ENCODE data around the gene YPEL2.
"Not testable (repeated sequence)": the region's sequence is repeated elsewhere in the genome, so short reads cannot be mapped to it uniquely, and the experiment has no call there.

YPEL2 gene

DNA sequence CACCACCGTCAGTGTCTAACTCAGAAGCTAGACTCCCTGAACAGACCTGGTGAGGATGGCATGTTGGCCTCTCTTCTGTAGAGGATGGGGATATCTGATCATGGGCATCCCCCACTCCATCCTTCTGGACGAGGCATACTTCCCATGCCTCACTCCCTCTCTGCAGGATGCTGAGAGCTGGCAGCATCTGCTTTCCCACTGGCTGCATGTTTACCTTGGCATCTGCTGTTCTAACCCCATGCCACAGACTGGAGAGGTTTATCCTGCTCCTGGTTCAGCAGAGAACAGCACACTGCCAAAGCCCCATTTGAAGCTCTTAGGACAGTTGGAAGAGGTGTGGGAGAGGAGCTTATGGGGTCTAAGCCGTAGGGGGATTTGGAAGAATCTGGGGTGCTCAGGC lies 46.0 kb downstream of the YPEL2 start:
- DNase-seq (ENCODE audit: low read depth) = no peak

DNA sequence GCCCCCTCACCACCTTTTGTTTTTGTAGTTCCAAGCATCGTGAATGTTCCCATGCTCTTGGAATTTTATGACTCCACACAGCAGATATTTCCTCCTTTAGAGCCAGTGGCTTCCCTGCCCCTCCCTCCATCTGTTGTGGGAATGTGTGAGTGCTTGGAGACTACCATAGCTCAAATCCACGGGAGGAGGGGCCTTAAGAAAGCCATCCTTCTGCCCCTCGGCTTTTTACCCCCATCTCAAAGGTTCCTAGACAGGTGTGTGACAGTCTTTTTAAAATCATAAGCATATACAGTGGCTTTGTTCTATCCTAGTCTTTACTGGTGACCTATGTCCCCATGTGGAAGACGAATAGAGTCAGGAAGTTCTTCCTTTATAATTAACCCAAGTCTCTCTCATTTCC lies 47.2 kb downstream of the YPEL2 start:
- no peak for DNase-seq (ENCODE audit: low read depth)

GRCh38 chr17:59380474-59380873 lies 49.0 kb downstream of the YPEL2 start:
- no peak for DNase-seq (ENCODE audit: low read depth)

DNA sequence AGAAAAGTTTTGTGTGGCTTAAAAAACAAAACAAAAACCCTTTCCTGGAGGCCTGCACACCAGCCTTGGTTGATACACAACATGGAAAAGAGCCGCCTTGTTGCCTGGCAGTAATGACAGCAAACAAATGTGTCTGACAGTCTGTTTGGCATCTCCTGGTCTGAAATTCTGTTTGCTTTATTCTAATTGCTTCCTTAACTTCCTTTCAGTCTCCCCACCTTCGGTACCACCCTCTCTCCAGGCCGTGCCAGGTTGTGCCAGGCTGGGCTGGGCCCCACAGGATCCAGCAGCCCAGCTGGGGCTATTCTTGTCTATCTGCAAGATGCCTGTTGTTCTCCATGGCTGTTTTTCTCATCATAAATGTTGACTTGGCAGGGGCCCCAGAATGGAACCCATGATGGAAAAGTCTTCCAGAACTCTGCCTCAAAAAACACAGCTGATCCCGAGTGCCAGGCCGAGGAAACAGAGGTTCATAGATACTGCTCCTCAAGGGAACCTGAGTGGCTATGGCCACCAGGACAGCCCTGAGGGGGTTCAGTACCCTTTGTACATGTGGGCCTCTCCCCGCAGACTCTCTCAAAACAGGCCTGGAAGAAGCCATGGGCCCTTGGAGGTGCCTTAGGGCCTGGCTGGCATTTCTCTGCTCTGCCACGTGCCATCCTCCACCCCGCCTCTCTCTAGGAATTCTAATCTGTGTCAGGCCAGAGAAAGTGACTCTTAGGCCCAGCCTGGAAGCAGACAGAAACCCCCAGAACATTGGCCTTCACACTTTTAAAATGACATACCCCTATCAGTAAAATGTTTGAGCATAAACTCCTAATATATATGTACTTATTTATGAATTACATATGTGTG lies 50.5 kb downstream of the YPEL2 start:
- DNase-seq (ENCODE audit: low read depth) = no peak

- no peak for DNase-seq (ENCODE audit: low read depth)
Observed at GRCh38 chr17:59383893-59384292, 52.4 kb downstream of the YPEL2 start.

- no peak for DNase-seq (ENCODE audit: low read depth)
Observed at GRCh38 chr17:59387351-59388068, 56.1 kb downstream of the YPEL2 start.

DNA sequence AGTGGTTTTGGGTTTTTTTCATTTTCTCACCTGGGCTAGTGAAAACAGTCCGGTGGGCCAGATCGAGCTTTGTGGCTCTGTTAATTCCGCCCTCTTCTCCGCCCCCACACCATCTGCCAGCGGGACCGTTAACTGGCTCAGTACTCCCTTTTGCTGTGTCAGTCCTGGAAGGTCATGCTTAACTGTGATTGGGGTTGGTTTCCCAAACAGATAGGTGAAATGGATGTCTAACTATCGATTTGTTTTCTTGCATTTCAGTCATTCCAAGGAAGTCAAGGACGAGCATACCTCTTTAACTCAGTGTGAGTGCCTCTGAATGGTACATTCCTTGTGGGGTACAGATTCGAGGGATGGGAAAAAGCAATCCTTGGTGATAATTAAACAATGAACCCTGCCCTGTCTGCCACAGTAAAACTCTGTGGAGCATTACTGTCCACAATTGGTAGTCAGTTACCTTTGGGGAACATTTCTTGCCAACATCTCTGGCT lies 56.7 kb downstream of the YPEL2 start:
- DNase-seq (ENCODE audit: low read depth) = no peak

DNA sequence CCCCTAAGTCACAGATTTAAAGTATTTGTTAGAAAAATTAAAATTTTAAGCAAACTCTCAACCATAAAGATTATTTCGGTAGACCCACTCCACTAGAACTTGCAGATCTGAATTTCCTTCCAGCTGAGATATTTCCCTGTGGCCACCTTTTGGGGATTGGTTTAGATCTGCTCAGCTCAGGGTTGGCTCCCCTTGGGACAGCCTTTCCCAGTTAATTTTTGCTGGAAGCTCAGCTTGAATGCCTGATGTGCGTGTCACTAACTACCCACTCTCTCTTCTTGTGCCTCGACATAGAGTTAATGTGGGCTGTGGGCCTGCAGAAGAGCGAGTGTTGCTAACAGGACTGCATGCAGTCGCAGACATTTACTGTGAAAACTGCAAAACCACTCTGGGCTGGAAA lies 57.6 kb downstream of the YPEL2 start:
- no peak for DNase-seq (ENCODE audit: low read depth)

GRCh38 chr17:59391021-59391420 lies 59.6 kb downstream of the YPEL2 start:
- no peak for DNase-seq (ENCODE audit: low read depth)

DNA sequence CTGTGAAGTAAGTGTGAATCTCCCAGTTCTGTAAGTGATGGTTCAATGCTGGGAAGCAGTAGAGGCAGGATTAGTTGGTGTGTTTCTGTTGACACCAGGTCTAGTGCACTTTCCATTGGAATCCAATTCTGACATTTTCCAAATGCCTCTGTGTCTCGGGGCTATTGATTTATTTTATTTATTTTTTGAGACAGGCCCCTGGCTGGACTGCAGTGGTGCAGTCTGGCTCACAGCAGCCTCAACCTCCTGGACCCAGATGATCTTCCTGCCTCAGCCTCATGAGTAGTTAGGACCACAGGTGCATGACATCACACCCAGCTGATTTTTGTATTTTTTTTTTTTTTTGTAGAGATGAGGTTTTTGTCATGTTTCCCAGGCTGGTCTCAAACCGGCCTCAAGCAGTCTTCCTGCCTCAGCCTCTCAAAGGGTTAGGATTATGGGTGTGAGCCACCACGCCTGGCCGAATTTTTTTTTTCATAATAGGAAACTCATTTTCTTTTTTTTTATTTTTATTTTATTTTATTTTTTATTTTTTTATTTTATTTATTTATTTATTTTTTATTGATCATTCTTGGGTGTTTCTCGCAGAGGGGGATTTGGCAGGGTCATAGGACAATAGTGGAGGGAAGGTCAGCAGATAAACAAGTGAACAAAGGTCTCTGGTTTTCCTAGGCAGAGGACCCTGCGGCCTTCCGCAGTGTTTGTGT lies 61.7 kb downstream of the YPEL2 start:
- no peak for DNase-seq (ENCODE audit: low read depth)

GRCh38 chr17:59393742-59394410 lies 62.4 kb downstream of the YPEL2 start:
- not testable (repeated sequence) for DNase-seq (ENCODE audit: low read depth)

DNA sequence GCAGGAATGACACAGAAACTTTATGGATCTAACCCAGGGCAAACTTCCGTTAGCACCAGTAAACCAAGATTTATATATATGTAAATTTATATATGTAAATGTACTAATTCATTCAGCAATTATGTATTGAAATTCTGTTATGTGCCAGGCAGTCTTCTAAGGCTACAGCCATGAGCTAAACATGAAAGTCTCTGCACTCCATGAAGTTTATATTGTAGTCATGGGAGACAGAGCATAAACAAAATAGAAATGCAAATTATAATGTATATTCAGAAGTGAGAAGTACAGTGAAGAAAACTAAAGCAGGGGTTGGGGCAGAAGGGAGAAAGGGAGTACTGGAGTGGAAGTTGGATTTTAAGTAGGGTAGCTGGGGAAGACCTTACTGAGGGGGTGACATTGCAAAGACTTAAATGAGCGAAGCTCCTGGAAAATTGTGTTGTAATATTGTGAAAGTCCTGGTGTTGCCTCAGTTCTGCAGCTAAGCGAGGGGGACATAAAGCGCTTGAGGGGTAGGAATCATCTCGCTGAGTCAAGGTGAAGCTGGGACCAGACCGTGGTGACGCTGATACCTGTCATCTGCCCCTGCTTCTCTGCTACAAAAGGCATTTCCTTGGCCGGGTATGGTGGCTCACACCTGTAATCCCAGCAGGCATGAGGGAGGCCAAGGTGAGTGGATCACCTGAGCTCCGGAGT lies 64.8 kb downstream of the YPEL2 start:
- no peak for DNase-seq (ENCODE audit: low read depth)

- no peak for DNase-seq (ENCODE audit: low read depth)
Observed at GRCh38 chr17:59397316-59398073, 66.0 kb downstream of the YPEL2 start.

- DNase-seq (ENCODE audit: low read depth) = no peak
Observed at GRCh38 chr17:59399914-59400313, 68.5 kb downstream of the YPEL2 start.

GRCh38 chr17:59400858-59401257 lies 69.4 kb downstream of the YPEL2 start:
- no peak for DNase-seq (ENCODE audit: low read depth)

GRCh38 chr17:59401274-59401673 lies 69.8 kb downstream of the YPEL2 start:
- DNase-seq (ENCODE audit: low read depth) = no peak

DNA sequence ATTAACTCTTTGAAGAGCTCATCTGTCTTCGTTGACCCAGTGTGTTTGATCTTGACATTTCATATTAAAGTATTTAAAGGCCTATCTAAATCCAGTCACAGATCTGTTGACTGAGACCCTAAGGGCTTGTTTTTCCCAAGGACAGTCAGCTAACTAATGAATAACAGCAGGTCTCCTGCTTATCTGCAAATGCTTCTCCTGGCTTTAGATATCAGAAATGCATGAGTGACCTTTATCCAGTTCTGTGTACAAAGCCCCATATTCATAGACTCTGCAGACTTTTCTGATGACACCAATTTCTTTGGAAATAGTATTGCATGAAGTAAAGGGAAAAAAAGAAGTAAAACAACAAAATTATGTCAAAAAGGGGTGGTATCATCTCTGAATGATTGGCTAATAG lies 70.3 kb downstream of the YPEL2 start:
- no peak for DNase-seq (ENCODE audit: low read depth)

DNA sequence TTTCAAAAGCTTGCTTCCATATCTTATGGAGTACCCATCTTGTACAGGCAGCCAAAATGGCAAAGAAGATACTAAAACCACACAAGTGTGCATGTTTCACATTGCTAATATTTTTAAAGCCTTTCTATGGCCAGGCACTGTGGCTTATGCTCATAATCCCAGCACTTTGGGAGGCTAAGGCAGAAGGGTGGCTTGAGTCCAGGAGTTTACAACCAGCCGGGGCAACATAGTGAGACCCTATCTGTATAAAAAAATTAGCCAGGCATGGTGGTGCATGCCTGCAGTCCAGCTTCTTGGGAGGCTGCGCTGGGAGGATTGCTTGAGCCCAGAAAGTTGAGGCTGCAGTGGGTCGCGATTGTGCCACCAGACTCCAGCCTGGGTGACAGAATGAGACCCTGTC lies 71.3 kb downstream of the YPEL2 start:
- no peak for DNase-seq (ENCODE audit: low read depth)

DNA sequence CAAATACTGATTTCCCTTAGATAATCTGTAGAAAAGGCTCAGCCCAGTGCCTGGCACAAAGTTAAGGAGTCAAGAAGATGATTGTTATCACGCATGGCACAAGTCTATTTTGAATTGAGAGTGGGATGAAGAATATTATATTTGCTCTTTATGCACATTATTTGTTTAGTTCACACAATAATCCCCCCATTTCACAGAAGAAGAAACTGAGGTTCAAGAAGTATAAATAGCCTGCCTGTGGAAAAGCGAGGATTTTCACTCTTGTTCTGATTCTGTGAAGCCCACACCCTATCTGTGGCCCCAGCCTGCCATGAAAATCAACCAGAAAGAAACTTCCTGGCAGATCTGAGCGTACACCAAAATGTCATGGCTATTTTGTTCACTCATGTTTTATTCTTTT lies 73.0 kb downstream of the YPEL2 start:
- no peak for DNase-seq (ENCODE audit: low read depth)

DNA sequence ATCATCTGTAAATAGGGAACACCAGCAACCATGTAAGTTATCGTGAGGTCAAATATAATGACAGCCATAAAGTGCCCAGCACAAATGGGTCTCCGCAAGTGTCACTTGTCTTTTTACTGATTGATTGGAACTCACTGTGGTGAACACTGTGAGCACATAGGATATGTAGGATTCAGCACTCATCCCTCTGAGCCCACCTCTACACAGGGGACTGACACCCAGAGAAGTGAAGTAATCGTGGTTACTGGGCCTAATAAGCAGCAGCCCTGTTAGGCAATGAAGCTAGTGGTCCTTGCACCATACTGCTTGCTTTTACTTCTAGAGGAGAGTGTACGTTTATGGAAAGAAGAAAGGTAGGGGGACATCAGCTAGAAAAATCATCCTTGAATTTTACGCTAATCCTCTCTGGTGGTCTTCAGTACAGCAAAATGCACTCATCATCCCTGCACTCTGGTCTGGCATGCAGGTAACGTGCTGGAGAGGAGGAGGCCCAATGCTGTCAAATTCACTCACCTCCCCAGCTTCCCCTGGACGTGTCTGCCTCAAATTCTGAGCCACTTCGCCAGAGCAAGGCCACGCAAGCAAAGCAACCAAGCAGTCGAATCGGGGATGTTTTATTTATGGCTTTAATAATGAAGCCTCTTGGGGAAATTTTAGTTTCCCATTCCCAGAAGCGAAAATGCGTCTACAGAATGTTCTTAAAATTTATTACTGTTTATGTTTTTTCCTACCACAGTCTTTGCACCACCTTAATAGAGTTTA lies 74.7 kb downstream of the YPEL2 start:
- no peak for DNase-seq (ENCODE audit: low read depth)

Measured in stimulated activated CD8-positive, alpha-beta memory T cell treated with anti-CD3 and anti-CD28 coated beads, Interleukin-4, amount 100 ng/mL, for 24 hours (primary cell).